ENCODE results near the gene TAF11L12.

- TF ChIP-seq POLR2AphosphoS5 (IDR thresholded peaks at IDR 0.05), result no peak
- no peak for TF ChIP-seq CTCF (IDR thresholded peaks at IDR 0.05)
These were observed 5.2 kb upstream of the TAF11L12 start for GRCh38 chr5:17604951-17605350.

Data from breast epithelium (tissue), 3 donors.